Measurements from ENCODE around the gene PRAC1.

The PRAC1 gene

GRCh38 chr17:48747445-48748363 is 25.4 kb upstream of the PRAC1 start:
- Histone ChIP-seq H3K4me1 (no peaks in the 10 kb centered on the region), H2AFZ (no peak overlapping the region), H3K27me3 (ENCODE audit: control insufficient read depth, insufficient read depth, low read length) (peaks cover 30% of the 10 kb centered on the region), H3K36me3 (ENCODE audit: control insufficient read depth, insufficient read depth, low read length) (no peaks in the 10 kb centered on the region), H3K9me3 (ENCODE audit: control insufficient read depth, low read length) (no peaks in the 10 kb centered on the region), H3K9ac (no peak overlapping the region), H3K4me2 (ENCODE audit: low read length) (no peak overlapping the region), H3K79me2 (no peaks in the 10 kb centered on the region), H3K4me3 (ENCODE audit: low read depth, low read length) (no peak overlapping the region), H3K27ac (no peak overlapping the region)
- TF ChIP-seq CTCF (IDR thresholded peaks at IDR 0.05), result no peak

- H3K4me1 ChIP-seq, result no peaks in the 10 kb centered on the region
- H3K4me2 ChIP-seq (ENCODE audit: low read length), result no peak overlapping the region
- peaks cover 30% of the 10 kb centered on the region for H3K27me3 ChIP-seq (ENCODE audit: control insufficient read depth, insufficient read depth, low read length)
- no peak overlapping the region for H3K4me3 ChIP-seq (ENCODE audit: low read depth, low read length)
- no peak overlapping the region for H3K27ac ChIP-seq
- no peak overlapping the region for H3K9ac ChIP-seq
- no peaks in the 10 kb centered on the region for H3K79me2 ChIP-seq
- H2AFZ ChIP-seq, result no peak overlapping the region
- H3K9me3 ChIP-seq (ENCODE audit: control insufficient read depth, low read length), result no peaks in the 10 kb centered on the region
- H3K36me3 ChIP-seq (ENCODE audit: control insufficient read depth, insufficient read depth, low read length), result no peaks in the 10 kb centered on the region
- no peak for TF ChIP-seq CTCF (IDR thresholded peaks at IDR 0.05)
Measured at GRCh38 chr17:48746916-48747444, 24.7 kb upstream of the PRAC1 start.

GRCh38 chr17:48745381-48746275 is 23.3 kb upstream of the PRAC1 start:
- Histone ChIP-seq H3K27ac (no peak overlapping the region), H3K4me2 (ENCODE audit: low read length) (no peak overlapping the region), H3K4me1 (no peaks in the 10 kb centered on the region), H3K27me3 (ENCODE audit: control insufficient read depth, insufficient read depth, low read length) (peaks cover 26% of the 10 kb centered on the region), H3K9ac (no peak overlapping the region), H3K9me3 (ENCODE audit: control insufficient read depth, low read length) (no peaks in the 10 kb centered on the region), H3K36me3 (ENCODE audit: control insufficient read depth, insufficient read depth, low read length) (no peaks in the 10 kb centered on the region), H3K4me3 (ENCODE audit: low read depth, low read length) (no peak overlapping the region), H2AFZ (no peak overlapping the region), H3K79me2 (no peaks in the 10 kb centered on the region)
- no peak for TF ChIP-seq CTCF (IDR thresholded peaks at IDR 0.05)

GRCh38 chr17:48740537-48740936 is 18.2 kb upstream of the PRAC1 start:
- Histone ChIP-seq H3K9me3 (ENCODE audit: control insufficient read depth, low read length) (no peaks in the 10 kb centered on the region), H3K4me1 (no peaks in the 10 kb centered on the region), H3K27me3 (ENCODE audit: control insufficient read depth, insufficient read depth, low read length) (peaks cover 6% of the 10 kb centered on the region), H3K4me3 (ENCODE audit: low read depth, low read length) (no peak overlapping the region), H3K4me2 (ENCODE audit: low read length) (no peak overlapping the region), H3K79me2 (no peaks in the 10 kb centered on the region), H3K27ac (no peak overlapping the region), H2AFZ (no peak overlapping the region), H3K36me3 (ENCODE audit: control insufficient read depth, insufficient read depth, low read length) (no peaks in the 10 kb centered on the region), H3K9ac (no peak overlapping the region)
- no peak for TF ChIP-seq CTCF (IDR thresholded peaks at IDR 0.05)
